Prostate gland (tissue), 2 donors: Measurements from ENCODE around the gene CEP41. TPM values are rescaled to one million over a fixed set of nuclear protein-coding genes. Genes with fewer than 3 reads are reported as not detected.

Experiments
- DNase-seq: peaks from one replicate; pipeline ENCODE4 v3.0.0-alpha.2; 2019; ENCODE audit warnings: low spot score
- H3K27ac ChIP-seq, 2 donors: fragments of 200-600 bp; sonication (generic); 2 replicates each; pipeline ENCODE4 v1.5.1; 2017 to 2019
- H3K27me3 ChIP-seq: fragments of 200-600 bp; sonication (generic); replicated peaks from 2 replicates; pipeline ENCODE4 v1.5.1; 2019; ENCODE audit not compliant: insufficient read depth
- H3K36me3 ChIP-seq, 2 donors: fragments of 200-600 bp; sonication (generic); 1 replicate in 1 of 2; 2 replicates in 1 of 2; pipeline versions ENCODE4 v1.5.1 to v1.8.1; 2017 to 2019
- H3K4me1 ChIP-seq: fragments of 200-600 bp; sonication (generic); replicated peaks from 2 replicates; pipeline ENCODE4 v1.5.1; 2019
- H3K4me3 ChIP-seq, 2 donors: fragments of 200-600 bp; sonication (generic); 2 replicates each; pipeline ENCODE4 v1.5.1; 2017 to 2019
- H3K9me3 ChIP-seq: fragments of 200-600 bp; sonication (generic); 2 replicates; pipeline ENCODE4 v1.5.1; 2017
- CTCF ChIP-seq, 4 experiments: fragments of 200-600 bp in 2 of 4; fragments of 450-650 bp in 2 of 4; sonication (generic) in 2 of 4; IDR thresholded peaks; 1 replicate in 3 of 4; 2 replicates in 1 of 4; pipeline ENCODE4 v1.5.1; 2016 to 2019; ENCODE audit warnings: antibody characterized with exemption in 4 of 4, mild to moderate bottlenecking in 2 of 4, moderate library complexity in 2 of 4
- POLR2A ChIP-seq: fragments of 450-650 bp; IDR thresholded peaks from one replicate; pipeline ENCODE4 v1.6.1; 2016; ENCODE audit warnings: antibody characterized with exemption, mild to moderate bottlenecking
- POLR2AphosphoS5 ChIP-seq: sonication (generic); formaldehyde crosslinking; IDR thresholded peaks from one replicate; pipeline ENCODE4 v1.6.1; 2017; ENCODE audit warnings: antibody characterized with exemption
- WGBS: methylation state at CpG from one replicate; pipeline ENCODE4 v1.1.5; 2018; 5-methylcytosine and 5-hydroxymethylcytosine counted together
- intact Hi-C: fragments of 100-400 bp; cut with DNase I; formaldehyde crosslinking; loops from one replicate; pipeline ENCODE4 v1.14.2; 2022
- small RNA-seq, 2 donors: library from RNA; depleted of rRNA; stranded (forward); fragments of <200 nt; gene quantifications; one replicate each; pipeline ENCODE3, GENCODE V24; 2016
- total RNA-seq, 2 donors: library from RNA; depleted of rRNA; stranded (reverse); fragments of >200 nt; gene quantifications; one replicate each; pipeline ENCODE4 v1.1.0, GENCODE V29; 2016

The CEP41 gene
- total RNA-seq, 2 donors from 2014 or later = 6.6 to 16.2 TPM

- intact Hi-C loops = no loop called here
- TF ChIP-seq POLR2AphosphoS5 (no peak), CTCF (IDR thresholded peaks at IDR 0.05) (no peak), POLR2A (no peak)
- WGBS = 92% methylated on average over 4 of the region's 5 CpGs
These were observed 95.1 kb downstream of the CEP41 start for GRCh38 chr7:130345725-130346124.

DNA sequence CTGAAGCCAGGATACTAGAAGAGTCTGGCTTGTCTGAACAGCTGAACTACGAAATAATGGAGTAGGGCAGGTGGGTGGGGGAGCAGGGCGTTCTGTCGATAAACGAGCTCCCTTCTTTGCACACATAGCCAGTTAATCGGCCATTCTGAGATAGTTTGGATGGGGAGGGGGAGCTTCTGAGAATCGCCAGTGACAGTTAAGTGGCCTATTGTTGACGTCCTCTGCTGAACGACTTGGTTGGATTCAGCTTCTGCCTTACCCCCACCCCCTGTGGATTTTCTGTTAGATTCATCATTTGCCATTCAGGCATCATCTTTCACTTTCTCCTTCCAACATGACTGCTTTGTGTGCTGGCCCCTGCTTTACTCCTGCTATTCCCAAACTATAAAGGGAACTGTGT is 95.7 kb downstream of the CEP41 start:
- no peaks in the 10 kb centered on the region for H3K4me1 ChIP-seq
- TF ChIP-seq CTCF (IDR thresholded peaks at IDR 0.05) (no peak), POLR2A (no peak), POLR2AphosphoS5 (no peak)
- WGBS = 22% methylated on average over 8 of the region's 8 CpGs
- H3K27ac ChIP-seq = no peak overlapping the region
- H3K27me3 ChIP-seq = no peaks in the 10 kb centered on the region
- H3K4me3 ChIP-seq = no peak overlapping the region
- no peaks in the 10 kb centered on the region for H3K36me3 ChIP-seq
- H3K9me3 ChIP-seq = no peaks in the 10 kb centered on the region
- DNase-seq = no peak
- intact Hi-C loops = no loop called here

More at GRCh38 chr7:130345725-130346124, 95.1 kb downstream of the CEP41 start:
- H3K4me3 ChIP-seq = no peak overlapping the region
- H3K4me1 ChIP-seq = no peaks in the 10 kb centered on the region
- H3K9me3 ChIP-seq = no peaks in the 10 kb centered on the region
- H3K36me3 ChIP-seq = no peaks in the 10 kb centered on the region
- no peak overlapping the region for H3K27ac ChIP-seq
- DNase-seq = no peak
- no peaks in the 10 kb centered on the region for H3K27me3 ChIP-seq

DNA sequence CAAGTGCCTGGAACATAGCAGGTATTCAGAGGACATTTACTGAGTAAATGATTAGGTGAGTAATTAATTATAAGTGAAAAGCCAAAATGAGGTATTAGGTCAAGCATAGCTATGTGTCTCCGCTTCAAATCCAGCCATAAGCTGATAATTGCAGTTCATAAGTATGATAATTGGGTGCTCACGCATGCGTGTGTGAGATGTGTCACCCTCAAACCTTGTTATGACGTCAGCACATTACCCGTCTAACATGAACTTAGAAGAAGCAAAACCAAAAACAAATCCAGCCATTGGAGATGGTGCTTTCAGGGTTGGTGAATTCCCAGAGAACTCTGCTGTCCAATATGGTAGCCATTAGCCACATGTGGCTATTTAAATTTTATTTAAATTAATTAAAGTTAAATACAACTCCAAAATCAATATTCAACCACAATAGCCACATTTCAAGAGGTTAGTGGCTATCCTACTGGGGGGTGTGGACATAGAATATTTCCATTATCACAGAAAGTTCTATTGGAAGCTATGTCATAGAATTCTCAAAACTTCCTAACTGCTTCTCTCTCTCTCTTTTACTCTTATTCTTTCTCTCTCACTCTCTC is 96.4 kb downstream of the CEP41 start, which contains the start of gene CPA5:
CPA5 (plus strand) TSS at position 546 of the 596 bp plus-strand sequence. CDS start 1,670 bp downstream, outside the sequence.
- H3K4me1 ChIP-seq = no peaks in the 10 kb centered on the region
- intact Hi-C loops = no loop called here
- no peaks in the 10 kb centered on the region for H3K36me3 ChIP-seq
- no peaks in the 10 kb centered on the region for H3K9me3 ChIP-seq
- no peak for TF ChIP-seq CTCF (IDR thresholded peaks at IDR 0.05)
- no peak for TF ChIP-seq POLR2A
- TF ChIP-seq POLR2AphosphoS5 = no peak
- H3K27me3 ChIP-seq = no peaks in the 10 kb centered on the region
- WGBS = 96% methylated on average over 5 of the region's 5 CpGs
- H3K4me3 ChIP-seq = no peak within 1 kb of the TSS
- DNase-seq = no peak
- no peak within 1 kb of the TSS for H3K27ac ChIP-seq

Small RNA genes within 50 kb of the gene (small RNA-seq; reads per million reads assigned to genes)
- 0 reads per million in 2 donors for gene RF02148
- 0 reads per million in 2 donors for gene RF02149
- gene RF02150 = 0 reads per million in 2 donors

Other genes starting within 250 kb of the CEP41 start
- 10 to 100 TPM; 11.9 to 21.5 TPM for gene TMEM209, start 235.6 kb downstream of the CEP41 start, total RNA-seq
- 1 to 10 TPM in 1 of 2 donors, not detected in 1; 2.0 TPM for gene SSMEM1, start 233.2 kb downstream of the CEP41 start, total RNA-seq
- gene CPA2, start 174.2 kb downstream of the CEP41 start, total RNA-seq = not detected
- under 1 TPM in 1 of 2 donors, not detected in 1; 0.23 TPM for gene CPA4, start 147.9 kb downstream of the CEP41 start, total RNA-seq
- 1 to 10 TPM in 1 of 2 donors, not detected in 1; 1.5 TPM for gene CPA5, start 96.2 kb downstream of the CEP41 start, total RNA-seq
- under 1 TPM in 1 of 2 donors, not detected in 1; 0.14 TPM for gene CPA1, start 60.5 kb downstream of the CEP41 start, total RNA-seq
- 10 to 100 TPM; 31.1 to 41.6 TPM for gene MEST, start 51.1 kb upstream of the CEP41 start, total RNA-seq
- 10 to 100 TPM; 15.3 to 46.1 TPM for gene COPG2, start 227.7 kb upstream of the CEP41 start, total RNA-seq
- under 1 TPM in 1 of 2 donors, not detected in 1; 0.57 TPM for gene TSGA13, start 245.5 kb upstream of the CEP41 start, total RNA-seq